K562 (cell line): ENCODE measurements around the gene GRIA1. TPM values are rescaled to one million over a fixed set of nuclear protein-coding genes. Genes with fewer than 3 reads are reported as not detected.

ENCODE experiments used
- ATAC-seq: fragments of 200-7000 bp; cut with Tn5 transposase; 3 replicates; pipeline ENCODE4 v1.9.1; 2020; ENCODE audit warnings: moderate library complexity
- BruUV-seq: library from RNA; stranded (reverse); fragments of 400-500 nt; replicated peaks from 2 replicates; lab custom pipeline; 2021; lab: Mats Ljungman, UMichigan
- CTCF ChIA-PET: fragments of 300-600 bp; formaldehyde crosslinking; extraction: SDS; loops from one replicate; lab custom pipeline; 2021; ENCODE audit warnings: low intra/inter-chr PET ratio; lab: Yijun Ruan, JAX
- POLR2A ChIA-PET: fragments of 300-600, 350-650 bp; sonication (Branson Sonifier 250); formaldehyde crosslinking; extraction: SDS; loops from one replicate; lab custom pipeline; 2021; ENCODE audit warnings: antibody characterized with exemption, inconsistent platforms; lab: Yijun Ruan, JAX
- DNase-seq, 4 experiments: peaks; one replicate each; pipeline versions ENCODE4 v3.0.0 to v3.0.0-alpha.2; 2011 to 2018; ENCODE audit warnings: low spot score in 3 of 4, mixed read lengths in 3 of 4; ENCODE audit errors: extremely low read depth in 1 of 4
- FAIRE-seq: peaks from 2 replicates; lab custom pipeline; 2011; peaks lifted over from hg19 to GRCh38; lab: Jason Lieb, UNC
- H2AFZ ChIP-seq: 2 replicates; pipeline ENCODE4 v1.6.0; 2011; ENCODE audit warnings: low read depth, low read length, control low read depth, inconsistent platforms
- H3K27ac ChIP-seq: fragments of 200-600 bp; 3 replicates; pipeline ENCODE4 v1.8.0; 2011; ENCODE audit warnings: low read depth, mild to moderate bottlenecking, control low read depth, inconsistent platforms, low read length, moderate library complexity, mixed read lengths; ENCODE audit errors: extremely low read depth
- H3K27me3 ChIP-seq, 2 experiments: fragments of 300-600 bp in 1 of 2; 2 replicates in 1 of 2; 3 replicates in 1 of 2; pipeline versions ENCODE4 v1.6.0 to v1.8.0; 2011; ENCODE audit warnings: inconsistent platforms in 2 of 2, low read length in 2 of 2, mild to moderate bottlenecking in 1 of 2, mixed read lengths in 1 of 2, moderate library complexity in 1 of 2; ENCODE audit not compliant: control insufficient read depth in 2 of 2, insufficient read depth in 2 of 2
- H3K36me3 ChIP-seq: fragments of 300-600 bp; 3 replicates; pipeline ENCODE4 v1.8.0; 2011; ENCODE audit warnings: mild to moderate bottlenecking, low read length, inconsistent platforms; ENCODE audit not compliant: control insufficient read depth, insufficient read depth
- H3K4me1 ChIP-seq, 2 experiments: fragments of 200-600 bp in 1 of 2; replicated peaks in 1 of 2; 2 replicates in 1 of 2; 3 replicates in 1 of 2; pipeline versions ENCODE4 v1.5.1 to v1.8.0; 2011; ENCODE audit warnings: inconsistent platforms in 2 of 2, low read length in 2 of 2, mild to moderate bottlenecking in 1 of 2, mixed read lengths in 1 of 2, moderate library complexity in 1 of 2; ENCODE audit not compliant: control insufficient read depth in 2 of 2, insufficient read depth in 2 of 2
- H3K4me2 ChIP-seq: 2 replicates; pipeline ENCODE4 v1.6.1; 2011; ENCODE audit warnings: low read length, control low read depth, inconsistent platforms, mixed read lengths; ENCODE audit not compliant: insufficient read depth
- H3K4me3 ChIP-seq: fragments of 200-600 bp; sonication (generic), shearing (Covaris generic); 2 replicates; pipeline ENCODE4 v1.5.1; 2016; ENCODE audit warnings: control low read depth, inconsistent platforms
- H3K79me2 ChIP-seq: fragments of 200-600 bp; 3 replicates; pipeline ENCODE4 v1.8.0; 2011; ENCODE audit warnings: low read length, inconsistent platforms; ENCODE audit not compliant: control insufficient read depth, insufficient read depth
- H3K9ac ChIP-seq, 2 experiments: 2 replicates each; pipeline versions ENCODE4 v1.6.0 to v1.6.1; 2011; ENCODE audit warnings: low read depth in 2 of 2, low read length in 2 of 2, control low read depth in 1 of 2, inconsistent platforms in 1 of 2, mild to moderate bottlenecking in 1 of 2, mixed read lengths in 1 of 2; ENCODE audit not compliant: insufficient read depth in 1 of 2
- H3K9me1 ChIP-seq: one replicate; pipeline ENCODE4 v1.6.0; 2011; ENCODE audit warnings: inconsistent platforms, mild to moderate bottlenecking, low read length, moderate library complexity; ENCODE audit not compliant: control insufficient read depth, insufficient read depth
- H3K9me3 ChIP-seq: replicated peaks from 2 replicates; pipeline ENCODE4 v1.5.1; 2011; ENCODE audit warnings: low read depth, low read length, inconsistent platforms; ENCODE audit not compliant: control insufficient read depth, insufficient read depth
- H4K20me1 ChIP-seq: replicated peaks from 2 replicates; pipeline ENCODE4 v1.6.1; 2011; ENCODE audit warnings: low read length, inconsistent platforms, mixed read lengths; ENCODE audit not compliant: control insufficient read depth, insufficient read depth
- FOXK2 ChIP-seq, 2 experiments: fragments of 450-650 bp; IDR thresholded peaks in 1 of 2; conservative IDR thresholded peaks in 1 of 2; 2 replicates each; pipeline ENCODE4 v1.6.1; 2016; ENCODE audit warnings: low read depth in 2 of 2, mild to moderate bottlenecking in 1 of 2
- IRF2 ChIP-seq: sonication (generic); formaldehyde crosslinking; IDR thresholded peaks from 2 replicates; pipeline ENCODE4 v1.8.1; 2022; ENCODE audit warnings: mild to moderate bottlenecking, missing genetic modification reagents
- KDM5B ChIP-seq: fragments of 200-600 bp; sonication (generic); IDR thresholded peaks from 2 replicates; pipeline ENCODE4 v1.6.1; 2012; ENCODE audit warnings: low read depth, mild to moderate bottlenecking, moderate library complexity, low read length, control low read depth, inconsistent platforms; ENCODE audit not compliant: insufficient replicate concordance
- MAFG ChIP-seq: fragments of 450-650 bp; conservative IDR thresholded peaks from 2 replicates; pipeline ENCODE4 v1.6.1; 2016; ENCODE audit warnings: missing genetic modification characterization, missing compliant biosample characterization
- MCM2 ChIP-seq: fragments of 450-650 bp; IDR thresholded peaks from 2 replicates; pipeline ENCODE4 v1.6.1; 2017; ENCODE audit warnings: low read depth, mild to moderate bottlenecking
- PHF20 ChIP-seq: fragments of 450-650 bp; IDR thresholded peaks from 2 replicates; pipeline ENCODE4 v1.6.1; 2018; ENCODE audit not compliant: partially characterized antibody
- SAFB2 ChIP-seq: fragments of 200-400 bp; formaldehyde crosslinking; IDR thresholded peaks from 2 replicates; pipeline ENCODE4 v1.6.1; 2018; ENCODE audit warnings: borderline replicate concordance, low read length, low read depth, moderate library complexity; ENCODE audit not compliant: severe bottlenecking
- TEAD2 ChIP-seq: fragments of 450-650 bp; IDR thresholded peaks from 2 replicates; pipeline ENCODE4 v1.6.1; 2016; ENCODE audit warnings: missing genetic modification characterization, control low read depth, missing compliant biosample characterization
- TEAD4 ChIP-seq, 2 experiments: sonication (generic) in 1 of 2; formaldehyde crosslinking in 1 of 2; IDR thresholded peaks; 2 replicates each; pipeline versions ENCODE4 v1.6.1 to v1.8.0; 2012 to 2022; ENCODE audit warnings: borderline replicate concordance in 1 of 2, inconsistent platforms in 1 of 2, low read length in 1 of 2, mild to moderate bottlenecking in 1 of 2, missing genetic modification reagents in 1 of 2
- ZKSCAN3 ChIP-seq: fragments of 250-450 bp; sonication (Bioruptor Pico); IDR thresholded peaks from 2 replicates; pipeline ENCODE4 v1.4.0; 2020
- ZNF3 ChIP-seq: fragments of 250-450 bp; sonication (Bioruptor Pico); IDR thresholded peaks from 2 replicates; pipeline ENCODE4 v1.5.0; 2021; ENCODE audit warnings: mild to moderate bottlenecking, moderate library complexity
- ZNF507 ChIP-seq: conservative IDR thresholded peaks from 2 replicates; pipeline ENCODE4 v1.6.1; 2017; ENCODE audit warnings: missing genetic modification characterization, missing compliant biosample characterization
- WGBS: fragments of 100-300 bp; shearing (Covaris generic); methylation state at CpG from one replicate; pipeline ENCODE4 v1.1.6; 2016; ENCODE audit warnings: low coverage, mixed read lengths; ENCODE audit not compliant: insufficient coverage; ENCODE audit errors: missing lambda C conversion rate; 5-methylcytosine and 5-hydroxymethylcytosine counted together
- in situ Hi-C: fragments of 300-500 bp; cut with MboI; formaldehyde crosslinking; loops from 4 replicates; pipeline ENCODE4 v1.15.0; 2018; ENCODE audit warnings: inconsistent platforms, mixed read lengths
- intact Hi-C: fragments of 100-400 bp; cut with micrococcal nuclease; formaldehyde crosslinking; loops from 2 replicates; pipeline ENCODE4 v1.14.2; 2022
- polyA plus RNA-seq, 8 experiments: library from polyadenylated mRNA; depleted of rRNA in 4 of 8; stranded (reverse) in 5 of 8; unstranded in 3 of 8; fragments of >200 nt; fragmentation: Nextera tagmentation in 2 of 8; fragmentation: Illumina TruSeq in 1 of 8; extraction: Ambion mirVana in 2 of 8; extraction: Trizol in 1 of 8; gene quantifications; 2 replicates each; pipeline versions ENCODE4 v1.2.1 to v1.2.3, GENCODE V29; 2011 to 2014; ENCODE audit warnings: inconsistent platforms in 1 of 8, missing spikeins in 1 of 8
- total RNA-seq, 7 experiments: library from RNA; depleted of rRNA in 6 of 7; stranded (reverse); fragments of >200 nt in 6 of 7; fragmentation: Illumina TruSeq in 2 of 7; extraction: Trizol in 2 of 7; gene quantifications; 2 replicates each; pipeline versions ENCODE4 v1.2.1 to v1.2.3, GENCODE V29; 2011 to 2021; ENCODE audit warnings: low replicate concordance in 1 of 7
- TF ChIP-seq, protein P1 (sequence below), 3 experiments: IDR thresholded peaks in 2 of 3; conservative IDR thresholded peaks in 1 of 3; 2 replicates each; pipeline ENCODE4 v1.5.1; 2011 to 2012; ENCODE audit warnings: low read length in 3 of 3, mild to moderate bottlenecking in 3 of 3, control low read depth in 2 of 3, improper control_type of control experiment in 1 of 3, inconsistent platforms in 1 of 3, low read depth in 1 of 3, mixed read lengths in 1 of 3, moderate library complexity in 1 of 3; ENCODE audit not compliant: insufficient read depth in 2 of 3
- TF ChIP-seq, protein P2 (sequence below): IDR thresholded peaks from 2 replicates; pipeline ENCODE4 v1.6.1; 2012; ENCODE audit warnings: low read depth, low read length, improper control_type of control experiment, borderline replicate concordance
- TF ChIP-seq, protein P3 (sequence below): fragments of 450-650 bp; IDR thresholded peaks from 2 replicates; pipeline ENCODE4 v1.6.1; 2017; ENCODE audit warnings: antibody characterized with exemption

GRIA1 gene
- total and polyA plus RNA-seq, 9 of the 15 experiments (the other 6 are each of a cell fraction or from before 2014, with no cell fraction given), result not detected

DNA sequence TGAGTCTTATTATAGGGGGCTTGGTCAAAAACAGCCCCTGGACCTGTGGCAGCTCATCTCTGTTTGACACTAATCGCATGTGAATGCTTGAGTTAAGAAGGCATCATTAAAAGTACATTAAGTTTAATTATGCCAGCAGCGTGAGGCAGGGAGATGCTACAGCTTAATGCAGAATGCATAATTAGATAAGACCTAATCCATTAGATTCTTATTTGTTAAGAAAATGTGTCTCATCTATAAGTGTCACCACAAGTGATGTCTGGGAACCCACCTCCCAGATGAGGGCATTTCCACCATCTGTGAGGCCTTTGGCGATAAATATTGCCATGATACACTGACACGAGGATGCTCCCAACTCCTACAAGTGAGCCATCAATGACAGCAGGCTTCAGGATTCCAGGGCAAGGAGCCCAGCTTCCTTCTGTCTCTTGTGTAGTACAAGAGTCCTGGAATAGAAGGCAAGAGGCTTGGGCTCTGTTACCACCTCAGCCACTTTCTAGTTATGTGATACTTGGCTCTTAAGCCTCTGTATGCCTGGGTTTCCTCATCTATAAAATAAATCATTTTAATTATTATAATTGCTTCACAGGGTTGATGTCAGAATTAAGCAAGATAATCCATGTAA is 345.5 kb downstream of the GRIA1 start:
- no TSS peak for BruUV-seq
- in situ Hi-C loops (no loop called here), intact Hi-C loops (no loop called here)
- no peak overlapping the region for H3K27ac ChIP-seq
- ChIA-PET POLR2A (interaction anchor here (0.6 kb wide), 1 partner anchor 908 kb away, joined by 3 read pairs; no protein-coding TSS in a partner anchor), CTCF (no interaction called here)
- H3K79me2 ChIP-seq, result no peaks in the 10 kb centered on the region
- H3K9ac ChIP-seq, result no peak overlapping the region
- TF ChIP-seq ZNF3 (CRISPR knock-in tag), result no peak
- TF ChIP-seq, protein P1, sequence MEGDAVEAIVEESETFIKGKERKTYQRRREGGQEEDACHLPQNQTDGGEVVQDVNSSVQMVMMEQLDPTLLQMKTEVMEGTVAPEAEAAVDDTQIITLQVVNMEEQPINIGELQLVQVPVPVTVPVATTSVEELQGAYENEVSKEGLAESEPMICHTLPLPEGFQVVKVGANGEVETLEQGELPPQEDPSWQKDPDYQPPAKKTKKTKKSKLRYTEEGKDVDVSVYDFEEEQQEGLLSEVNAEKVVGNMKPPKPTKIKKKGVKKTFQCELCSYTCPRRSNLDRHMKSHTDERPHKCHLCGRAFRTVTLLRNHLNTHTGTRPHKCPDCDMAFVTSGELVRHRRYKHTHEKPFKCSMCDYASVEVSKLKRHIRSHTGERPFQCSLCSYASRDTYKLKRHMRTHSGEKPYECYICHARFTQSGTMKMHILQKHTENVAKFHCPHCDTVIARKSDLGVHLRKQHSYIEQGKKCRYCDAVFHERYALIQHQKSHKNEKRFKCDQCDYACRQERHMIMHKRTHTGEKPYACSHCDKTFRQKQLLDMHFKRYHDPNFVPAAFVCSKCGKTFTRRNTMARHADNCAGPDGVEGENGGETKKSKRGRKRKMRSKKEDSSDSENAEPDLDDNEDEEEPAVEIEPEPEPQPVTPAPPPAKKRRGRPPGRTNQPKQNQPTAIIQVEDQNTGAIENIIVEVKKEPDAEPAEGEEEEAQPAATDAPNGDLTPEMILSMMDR (IDR thresholded peaks at IDR 0.05 in 2 of 3, conservative IDR thresholded peaks at IDR 0.05 in 1 of 3; ENCODE audit: insufficient read depth in 2 of 3, low read depth in 1 of 3, low read length in 3 of 3), result no peak
- no peak for TF ChIP-seq IRF2 (CRISPR knock-in tag)
- TF ChIP-seq, protein P2, sequence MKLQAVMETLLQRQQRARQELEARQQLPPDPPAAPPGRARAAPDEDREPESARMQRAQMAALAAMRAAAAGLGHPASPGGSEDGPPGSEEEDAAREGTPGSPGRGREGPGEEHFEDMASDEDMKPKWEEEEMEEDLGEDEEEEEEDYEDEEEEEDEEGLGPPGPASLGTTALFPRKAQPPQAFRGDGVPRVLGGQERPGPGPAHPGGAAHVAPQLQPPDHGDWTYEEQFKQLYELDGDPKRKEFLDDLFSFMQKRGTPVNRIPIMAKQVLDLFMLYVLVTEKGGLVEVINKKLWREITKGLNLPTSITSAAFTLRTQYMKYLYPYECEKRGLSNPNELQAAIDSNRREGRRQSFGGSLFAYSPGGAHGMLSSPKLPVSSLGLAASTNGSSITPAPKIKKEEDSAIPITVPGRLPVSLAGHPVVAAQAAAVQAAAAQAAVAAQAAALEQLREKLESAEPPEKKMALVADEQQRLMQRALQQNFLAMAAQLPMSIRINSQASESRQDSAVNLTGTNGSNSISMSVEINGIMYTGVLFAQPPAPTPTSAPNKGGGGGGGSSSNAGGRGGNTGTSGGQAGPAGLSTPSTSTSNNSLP, result no peak
- TF ChIP-seq ZKSCAN3 (CRISPR knock-in tag), result no peak
- TF ChIP-seq MCM2, result no peak
- TF ChIP-seq MAFG (tag), result no peak
- no peak for TF ChIP-seq KDM5B
- no peak for TF ChIP-seq FOXK2 (conservative IDR thresholded peaks at IDR 0.05 in 1 of 2, IDR thresholded peaks at IDR 0.05 in 1 of 2; ENCODE audit: low read depth in 2 of 2)
- TF ChIP-seq TEAD4 (IDR thresholded peaks at IDR 0.05; ENCODE audit: low read length), result no peak
- no peak for TF ChIP-seq TEAD4 (CRISPR knock-in tag; IDR thresholded peaks at IDR 0.05; ENCODE audit: borderline replicate concordance)
- TF ChIP-seq ZNF507 (tag), result no peak
- no peak for TF ChIP-seq TEAD2 (tag)
- TF ChIP-seq, protein P3, sequence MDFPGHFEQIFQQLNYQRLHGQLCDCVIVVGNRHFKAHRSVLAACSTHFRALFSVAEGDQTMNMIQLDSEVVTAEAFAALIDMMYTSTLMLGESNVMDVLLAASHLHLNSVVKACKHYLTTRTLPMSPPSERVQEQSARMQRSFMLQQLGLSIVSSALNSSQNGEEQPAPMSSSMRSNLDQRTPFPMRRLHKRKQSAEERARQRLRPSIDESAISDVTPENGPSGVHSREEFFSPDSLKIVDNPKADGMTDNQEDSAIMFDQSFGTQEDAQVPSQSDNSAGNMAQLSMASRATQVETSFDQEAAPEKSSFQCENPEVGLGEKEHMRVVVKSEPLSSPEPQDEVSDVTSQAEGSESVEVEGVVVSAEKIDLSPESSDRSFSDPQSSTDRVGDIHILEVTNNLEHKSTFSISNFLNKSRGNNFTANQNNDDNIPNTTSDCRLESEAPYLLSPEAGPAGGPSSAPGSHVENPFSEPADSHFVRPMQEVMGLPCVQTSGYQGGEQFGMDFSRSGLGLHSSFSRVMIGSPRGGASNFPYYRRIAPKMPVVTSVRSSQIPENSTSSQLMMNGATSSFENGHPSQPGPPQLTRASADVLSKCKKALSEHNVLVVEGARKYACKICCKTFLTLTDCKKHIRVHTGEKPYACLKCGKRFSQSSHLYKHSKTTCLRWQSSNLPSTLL, result no peak
- no peak for TF ChIP-seq PHF20
- TF ChIP-seq SAFB2, result no peak
- DNase-seq (no peak), FAIRE-seq (no peak), ATAC-seq (no peak)
- no peaks in the 10 kb centered on the region for H3K27me3 ChIP-seq
- H3K4me3 ChIP-seq, result no peak overlapping the region
- no peak overlapping the region for H3K4me2 ChIP-seq
- H3K4me1 ChIP-seq, result no peaks in the 10 kb centered on the region
- 0% methylated on average over 4 of the region's 4 CpGs for WGBS
- no peaks in the 10 kb centered on the region for H3K9me1 ChIP-seq
- no peaks in the 10 kb centered on the region for H3K36me3 ChIP-seq
- H2AFZ ChIP-seq, result no peak overlapping the region
- no peaks in the 10 kb centered on the region for H4K20me1 ChIP-seq
- H3K9me3 ChIP-seq, result no peaks in the 10 kb centered on the region
